Panc1 (cell line): Measurements from ENCODE around the gene TAPBP.

ENCODE experiments used
- POLR2AphosphoS5 ChIP-seq: IDR thresholded peaks from 2 replicates; pipeline ENCODE4 v1.6.1; 2012; ENCODE audit warnings: mild to moderate bottlenecking, low read depth, low read length, moderate library complexity
- TF ChIP-seq, protein P1 (sequence below): fragments of 450-650 bp; IDR thresholded peaks from 2 replicates; pipeline ENCODE4 v1.5.1; 2017; ENCODE audit warnings: mild to moderate bottlenecking
- TF ChIP-seq, protein P2 (sequence below), 2 experiments: IDR thresholded peaks; 2 replicates each; pipeline ENCODE4 v1.6.1; 2011 to 2012; ENCODE audit warnings: low read depth in 2 of 2, control low read depth in 1 of 2, low read length in 1 of 2, mild to moderate bottlenecking in 1 of 2, moderate library complexity in 1 of 2; ENCODE audit not compliant: insufficient read depth in 1 of 2

DNA sequence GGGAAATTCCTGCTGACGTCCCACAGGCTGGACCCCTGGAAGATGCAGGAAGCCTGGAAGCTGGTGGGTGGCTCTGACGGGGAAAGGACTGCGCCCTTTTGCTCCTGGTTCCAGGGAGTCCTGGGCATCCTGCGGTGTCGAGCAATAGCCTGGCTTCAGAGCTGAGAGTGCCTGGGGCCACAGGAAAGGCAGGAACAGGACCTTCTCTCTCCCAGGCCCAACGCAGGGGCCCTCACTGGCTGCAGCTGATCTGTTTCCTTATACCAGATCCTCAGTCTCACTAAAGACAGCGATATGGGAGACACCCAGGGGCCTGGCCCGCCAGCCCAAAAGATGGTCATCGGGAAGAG is 35.5 kb downstream of the TAPBP start:
- TF ChIP-seq, protein P1, sequence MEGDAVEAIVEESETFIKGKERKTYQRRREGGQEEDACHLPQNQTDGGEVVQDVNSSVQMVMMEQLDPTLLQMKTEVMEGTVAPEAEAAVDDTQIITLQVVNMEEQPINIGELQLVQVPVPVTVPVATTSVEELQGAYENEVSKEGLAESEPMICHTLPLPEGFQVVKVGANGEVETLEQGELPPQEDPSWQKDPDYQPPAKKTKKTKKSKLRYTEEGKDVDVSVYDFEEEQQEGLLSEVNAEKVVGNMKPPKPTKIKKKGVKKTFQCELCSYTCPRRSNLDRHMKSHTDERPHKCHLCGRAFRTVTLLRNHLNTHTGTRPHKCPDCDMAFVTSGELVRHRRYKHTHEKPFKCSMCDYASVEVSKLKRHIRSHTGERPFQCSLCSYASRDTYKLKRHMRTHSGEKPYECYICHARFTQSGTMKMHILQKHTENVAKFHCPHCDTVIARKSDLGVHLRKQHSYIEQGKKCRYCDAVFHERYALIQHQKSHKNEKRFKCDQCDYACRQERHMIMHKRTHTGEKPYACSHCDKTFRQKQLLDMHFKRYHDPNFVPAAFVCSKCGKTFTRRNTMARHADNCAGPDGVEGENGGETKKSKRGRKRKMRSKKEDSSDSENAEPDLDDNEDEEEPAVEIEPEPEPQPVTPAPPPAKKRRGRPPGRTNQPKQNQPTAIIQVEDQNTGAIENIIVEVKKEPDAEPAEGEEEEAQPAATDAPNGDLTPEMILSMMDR: no peak
- TF ChIP-seq, protein P2, sequence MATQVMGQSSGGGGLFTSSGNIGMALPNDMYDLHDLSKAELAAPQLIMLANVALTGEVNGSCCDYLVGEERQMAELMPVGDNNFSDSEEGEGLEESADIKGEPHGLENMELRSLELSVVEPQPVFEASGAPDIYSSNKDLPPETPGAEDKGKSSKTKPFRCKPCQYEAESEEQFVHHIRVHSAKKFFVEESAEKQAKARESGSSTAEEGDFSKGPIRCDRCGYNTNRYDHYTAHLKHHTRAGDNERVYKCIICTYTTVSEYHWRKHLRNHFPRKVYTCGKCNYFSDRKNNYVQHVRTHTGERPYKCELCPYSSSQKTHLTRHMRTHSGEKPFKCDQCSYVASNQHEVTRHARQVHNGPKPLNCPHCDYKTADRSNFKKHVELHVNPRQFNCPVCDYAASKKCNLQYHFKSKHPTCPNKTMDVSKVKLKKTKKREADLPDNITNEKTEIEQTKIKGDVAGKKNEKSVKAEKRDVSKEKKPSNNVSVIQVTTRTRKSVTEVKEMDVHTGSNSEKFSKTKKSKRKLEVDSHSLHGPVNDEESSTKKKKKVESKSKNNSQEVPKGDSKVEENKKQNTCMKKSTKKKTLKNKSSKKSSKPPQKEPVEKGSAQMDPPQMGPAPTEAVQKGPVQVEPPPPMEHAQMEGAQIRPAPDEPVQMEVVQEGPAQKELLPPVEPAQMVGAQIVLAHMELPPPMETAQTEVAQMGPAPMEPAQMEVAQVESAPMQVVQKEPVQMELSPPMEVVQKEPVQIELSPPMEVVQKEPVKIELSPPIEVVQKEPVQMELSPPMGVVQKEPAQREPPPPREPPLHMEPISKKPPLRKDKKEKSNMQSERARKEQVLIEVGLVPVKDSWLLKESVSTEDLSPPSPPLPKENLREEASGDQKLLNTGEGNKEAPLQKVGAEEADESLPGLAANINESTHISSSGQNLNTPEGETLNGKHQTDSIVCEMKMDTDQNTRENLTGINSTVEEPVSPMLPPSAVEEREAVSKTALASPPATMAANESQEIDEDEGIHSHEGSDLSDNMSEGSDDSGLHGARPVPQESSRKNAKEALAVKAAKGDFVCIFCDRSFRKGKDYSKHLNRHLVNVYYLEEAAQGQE (IDR thresholded peaks at IDR 0.05; ENCODE audit: insufficient read depth in 1 of 2, low read depth in 2 of 2, low read length in 1 of 2): no peak
- TF ChIP-seq POLR2AphosphoS5: no peak; the same call in 1 of the 2 replicates
